GM23338 (cell line): ENCODE data around the gene CDK14. TPM values are rescaled to one million over a fixed set of nuclear protein-coding genes. Genes with fewer than 3 reads are reported as not detected.

ENCODE experiments used
- ATAC-seq: fragments of 200-7000 bp; cut with Tn5 transposase; 3 replicates; pipeline ENCODE4 v1.9.1; 2020
- DNase-seq: peaks from one replicate; pipeline ENCODE4 v3.0.0-alpha.2; 2015; ENCODE audit warnings: low spot score
- H2AFZ ChIP-seq: fragments of 200-600 bp; sonication (generic); 2 replicates; pipeline ENCODE4 v1.8.0; 2016; ENCODE audit warnings: antibody characterized with exemption, mild to moderate bottlenecking, moderate library complexity
- H3F3A ChIP-seq: fragments of 200-600 bp; sonication (generic); replicated peaks from 2 replicates; pipeline ENCODE4 v1.8.0; 2017; ENCODE audit warnings: antibody characterized with exemption, mixed run types, low read depth
- H3K27ac ChIP-seq: fragments of 200-600 bp; sonication (generic); 2 replicates; pipeline ENCODE4 v1.6.1; 2016; ENCODE audit warnings: low read depth
- H3K27me3 ChIP-seq: fragments of 200-600 bp; sonication (generic); 2 replicates; pipeline ENCODE4 v1.8.0; 2016; ENCODE audit warnings: mild to moderate bottlenecking, mixed run types, moderate library complexity; ENCODE audit not compliant: insufficient read depth
- H3K36me3 ChIP-seq: fragments of 200-600 bp; sonication (generic); 2 replicates; pipeline ENCODE4 v1.8.0; 2016; ENCODE audit warnings: mild to moderate bottlenecking; ENCODE audit not compliant: insufficient read depth
- H3K4me1 ChIP-seq: fragments of 200-600 bp; sonication (generic); 2 replicates; pipeline ENCODE4 v1.8.0; 2016; ENCODE audit warnings: mild to moderate bottlenecking, moderate library complexity; ENCODE audit not compliant: insufficient read depth
- H3K4me2 ChIP-seq: fragments of 200-600 bp; sonication (generic); 2 replicates; pipeline ENCODE4 v1.7.1; 2017; ENCODE audit warnings: mixed run types
- H3K4me3 ChIP-seq: fragments of 200-600 bp; sonication (generic); 2 replicates; pipeline ENCODE4 v1.6.1; 2016; ENCODE audit warnings: mixed run types
- H3K79me2 ChIP-seq: fragments of 200-600 bp; sonication (generic); replicated peaks from 2 replicates; pipeline ENCODE4 v1.8.0; 2017; ENCODE audit warnings: mild to moderate bottlenecking; ENCODE audit not compliant: insufficient read depth
- H3K9me2 ChIP-seq: fragments of 200-600 bp; sonication (generic); 2 replicates; pipeline ENCODE4 v1.8.0; 2017; ENCODE audit not compliant: insufficient read depth
- H4K20me1 ChIP-seq: fragments of 200-600 bp; sonication (generic); replicated peaks from 2 replicates; pipeline ENCODE4 v1.8.0; 2017; ENCODE audit warnings: mild to moderate bottlenecking; ENCODE audit not compliant: insufficient read depth
- H3K27ac Mint-ChIP-seq: 2 replicates; pipeline ENCODE4 v1.8.0; 2020; ENCODE audit warnings: inconsistent platforms, mild to moderate bottlenecking, moderate library complexity, mixed read lengths
- H3K27me3 Mint-ChIP-seq: 3 replicates; pipeline ENCODE4 v1.8.0; 2022; ENCODE audit warnings: low read depth, mild to moderate bottlenecking, moderate library complexity, mixed read lengths, inconsistent platforms; ENCODE audit not compliant: insufficient read depth, poor library complexity
- H3K36me3 Mint-ChIP-seq: 3 replicates; pipeline ENCODE4 v1.8.0; 2021; ENCODE audit warnings: low read depth, mild to moderate bottlenecking, inconsistent platforms, moderate library complexity, mixed read lengths
- H3K4me1 Mint-ChIP-seq: 3 replicates; pipeline ENCODE4 v1.8.0; 2020; ENCODE audit warnings: mild to moderate bottlenecking, inconsistent platforms, mixed read lengths
- H3K4me3 Mint-ChIP-seq: 3 replicates; pipeline ENCODE4 v1.8.0; 2021; ENCODE audit warnings: moderate library complexity, mild to moderate bottlenecking, inconsistent platforms, mixed read lengths
- H3K9me3 Mint-ChIP-seq: 3 replicates; pipeline ENCODE4 v1.8.0; 2020; ENCODE audit warnings: moderate library complexity, mild to moderate bottlenecking, inconsistent platforms, mixed read lengths
- EZH2 ChIP-seq: fragments of 200-600 bp; sonication (generic); IDR thresholded peaks from one replicate; pipeline ENCODE4 v1.8.0; 2017; ENCODE audit warnings: antibody characterized with exemption, mild to moderate bottlenecking, low read depth; ENCODE audit not compliant: unreplicated experiment
- EZH2phosphoT487 ChIP-seq: fragments of 200-600 bp; sonication (generic); IDR thresholded peaks from one replicate; pipeline ENCODE4 v1.8.1; 2018; ENCODE audit warnings: antibody characterized with exemption; ENCODE audit not compliant: unreplicated experiment
- POLR2AphosphoS5 ChIP-seq: IDR thresholded peaks from 2 replicates; pipeline ENCODE4 v1.6.1; 2016; ENCODE audit warnings: antibody characterized with exemption, low read depth
- STAT1 ChIP-seq: IDR thresholded peaks from one replicate; pipeline ENCODE4 v1.6.1; 2016; ENCODE audit warnings: antibody characterized with exemption; ENCODE audit not compliant: unreplicated experiment
- polyA plus RNA-seq: library from polyadenylated mRNA; unstranded; fragments of >200 nt; fragmentation: Nextera tagmentation; extraction: Ambion mirVana; gene quantifications from 2 replicates; pipeline ENCODE4 v1.2.1, GENCODE V29; 2016
- total RNA-seq: library from RNA; depleted of rRNA; stranded (reverse); fragments of >200 nt; shearing (Covaris generic); gene quantifications from 2 replicates; pipeline ENCODE4 v1.2.3, GENCODE V29; 2014
- TF ChIP-seq, protein P1 (sequence below): fragments of 250-450 bp; sonication (Bioruptor Pico); IDR thresholded peaks from 2 replicates; pipeline ENCODE4 v1.5.0; 2020; ENCODE audit warnings: mild to moderate bottlenecking, moderate library complexity

The CDK14 gene
- total and polyA plus RNA-seq, 2 experiments from 2014 or later, result 11.2 to 24.0 TPM

DNA sequence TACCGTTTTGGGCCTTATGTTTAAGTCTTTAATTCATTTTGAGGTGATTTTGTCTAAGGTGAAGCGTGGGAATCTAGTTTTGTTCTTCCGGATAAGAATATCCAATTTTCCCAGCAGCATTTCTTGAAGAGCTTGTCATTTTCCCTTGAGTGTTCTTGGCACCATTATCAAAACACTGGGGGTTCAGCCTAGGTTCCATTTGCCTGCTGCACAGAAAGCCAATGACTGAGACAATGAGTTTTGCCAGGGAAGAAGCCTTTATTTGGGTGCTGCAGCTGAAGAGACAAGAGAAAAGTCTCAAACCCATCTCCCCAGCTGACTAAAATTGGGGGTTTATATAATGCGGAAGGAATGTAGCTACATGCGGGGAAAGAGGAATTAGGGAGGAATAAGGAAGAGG lies 380.9 kb downstream of the CDK14 start (continued):
- TF ChIP-seq, protein P1, sequence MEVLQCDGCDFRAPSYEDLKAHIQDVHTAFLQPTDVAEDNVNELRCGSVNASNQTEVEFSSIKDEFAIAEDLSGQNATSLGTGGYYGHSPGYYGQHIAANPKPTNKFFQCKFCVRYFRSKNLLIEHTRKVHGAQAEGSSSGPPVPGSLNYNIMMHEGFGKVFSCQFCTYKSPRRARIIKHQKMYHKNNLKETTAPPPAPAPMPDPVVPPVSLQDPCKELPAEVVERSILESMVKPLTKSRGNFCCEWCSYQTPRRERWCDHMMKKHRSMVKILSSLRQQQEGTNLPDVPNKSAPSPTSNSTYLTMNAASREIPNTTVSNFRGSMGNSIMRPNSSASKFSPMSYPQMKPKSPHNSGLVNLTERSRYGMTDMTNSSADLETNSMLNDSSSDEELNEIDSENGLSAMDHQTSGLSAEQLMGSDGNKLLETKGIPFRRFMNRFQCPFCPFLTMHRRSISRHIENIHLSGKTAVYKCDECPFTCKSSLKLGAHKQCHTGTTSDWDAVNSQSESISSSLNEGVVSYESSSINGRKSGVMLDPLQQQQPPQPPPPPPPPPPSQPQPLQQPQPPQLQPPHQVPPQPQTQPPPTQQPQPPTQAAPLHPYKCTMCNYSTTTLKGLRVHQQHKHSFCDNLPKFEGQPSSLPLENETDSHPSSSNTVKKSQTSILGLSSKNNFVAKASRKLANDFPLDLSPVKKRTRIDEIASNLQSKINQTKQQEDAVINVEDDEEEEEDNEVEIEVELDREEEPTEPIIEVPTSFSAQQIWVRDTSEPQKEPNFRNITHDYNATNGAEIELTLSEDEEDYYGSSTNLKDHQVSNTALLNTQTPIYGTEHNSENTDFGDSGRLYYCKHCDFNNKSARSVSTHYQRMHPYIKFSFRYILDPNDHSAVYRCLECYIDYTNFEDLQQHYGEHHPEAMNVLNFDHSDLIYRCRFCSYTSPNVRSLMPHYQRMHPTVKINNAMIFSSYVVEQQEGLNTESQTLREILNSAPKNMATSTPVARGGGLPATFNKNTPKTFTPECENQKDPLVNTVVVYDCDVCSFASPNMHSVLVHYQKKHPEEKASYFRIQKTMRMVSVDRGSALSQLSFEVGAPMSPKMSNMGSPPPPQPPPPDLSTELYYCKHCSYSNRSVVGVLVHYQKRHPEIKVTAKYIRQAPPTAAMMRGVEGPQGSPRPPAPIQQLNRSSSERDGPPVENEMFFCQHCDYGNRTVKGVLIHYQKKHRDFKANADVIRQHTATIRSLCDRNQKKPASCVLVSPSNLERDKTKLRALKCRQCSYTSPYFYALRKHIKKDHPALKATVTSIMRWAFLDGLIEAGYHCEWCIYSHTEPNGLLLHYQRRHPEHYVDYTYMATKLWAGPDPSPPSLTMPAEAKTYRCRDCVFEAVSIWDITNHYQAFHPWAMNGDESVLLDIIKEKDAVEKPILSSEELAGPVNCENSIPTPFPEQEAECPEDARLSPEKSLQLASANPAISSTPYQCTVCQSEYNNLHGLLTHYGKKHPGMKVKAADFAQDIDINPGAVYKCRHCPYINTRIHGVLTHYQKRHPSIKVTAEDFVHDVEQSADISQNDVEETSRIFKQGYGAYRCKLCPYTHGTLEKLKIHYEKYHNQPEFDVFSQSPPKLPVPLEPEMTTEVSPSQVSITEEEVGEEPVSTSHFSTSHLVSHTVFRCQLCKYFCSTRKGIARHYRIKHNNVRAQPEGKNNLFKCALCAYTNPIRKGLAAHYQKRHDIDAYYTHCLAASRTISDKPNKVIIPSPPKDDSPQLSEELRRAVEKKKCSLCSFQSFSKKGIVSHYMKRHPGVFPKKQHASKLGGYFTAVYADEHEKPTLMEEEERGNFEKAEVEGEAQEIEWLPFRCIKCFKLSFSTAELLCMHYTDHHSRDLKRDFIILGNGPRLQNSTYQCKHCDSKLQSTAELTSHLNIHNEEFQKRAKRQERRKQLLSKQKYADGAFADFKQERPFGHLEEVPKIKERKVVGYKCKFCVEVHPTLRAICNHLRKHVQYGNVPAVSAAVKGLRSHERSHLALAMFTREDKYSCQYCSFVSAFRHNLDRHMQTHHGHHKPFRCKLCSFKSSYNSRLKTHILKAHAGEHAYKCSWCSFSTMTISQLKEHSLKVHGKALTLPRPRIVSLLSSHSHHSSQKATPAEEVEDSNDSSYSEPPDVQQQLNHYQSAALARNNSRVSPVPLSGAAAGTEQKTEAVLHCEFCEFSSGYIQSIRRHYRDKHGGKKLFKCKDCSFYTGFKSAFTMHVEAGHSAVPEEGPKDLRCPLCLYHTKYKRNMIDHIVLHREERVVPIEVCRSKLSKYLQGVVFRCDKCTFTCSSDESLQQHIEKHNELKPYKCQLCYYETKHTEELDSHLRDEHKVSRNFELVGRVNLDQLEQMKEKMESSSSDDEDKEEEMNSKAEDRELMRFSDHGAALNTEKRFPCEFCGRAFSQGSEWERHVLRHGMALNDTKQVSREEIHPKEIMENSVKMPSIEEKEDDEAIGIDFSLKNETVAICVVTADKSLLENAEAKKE, result no peak
- TF ChIP-seq EZH2 (no peak), POLR2AphosphoS5 (no peak), STAT1 (no peak)

GRCh38 chr7:90980545-90980944 lies 384.4 kb downstream of the CDK14 start:
- Histone ChIP-seq H3K4me3 (no peak overlapping the region), H3K4me2 (no peak overlapping the region), H3K4me1 (no peaks in the 10 kb centered on the region), H3K79me2 (no peaks in the 10 kb centered on the region), H4K20me1 (no peaks in the 10 kb centered on the region; the same call in 1 of the 2 replicates), H2AFZ (no peak overlapping the region), H3K27ac (no peak overlapping the region), H3K9me2 (no peaks in the 10 kb centered on the region), H3K36me3 (peaks cover 12% of the 10 kb centered on the region; the same call in 1 of the 2 replicates), H3K27me3 (no peaks in the 10 kb centered on the region), H3F3A (no peaks in the 10 kb centered on the region)
- Mint-ChIP-seq H3K36me3 (peaks cover 49% of the 10 kb centered on the region), H3K27me3 (peaks cover 1% of the 10 kb centered on the region), H3K4me3 (no peak overlapping the region), H3K4me1 (no peaks in the 10 kb centered on the region), H3K9me3 (peaks cover 44% of the 10 kb centered on the region), H3K27ac (no peak overlapping the region)
- DNase-seq, result no peak
- TF ChIP-seq EZH2phosphoT487, result no peak
- TF ChIP-seq, protein P1, result no peak
- ATAC-seq, result no peak
